HG03196 (cell line): ENCODE measurements around the gene KRABD2.
"Not testable (repeated sequence)": the region's sequence is repeated elsewhere in the genome, so short reads cannot be mapped to it uniquely, and the experiment has no call there.

ENCODE experiments used
- ATAC-seq: cut with Tn5 transposase; IDR thresholded peaks from one replicate; pipeline ENCODE4 v1.9.1; 2021; ENCODE audit not compliant: unreplicated experiment

The KRABD2 gene

DNA sequence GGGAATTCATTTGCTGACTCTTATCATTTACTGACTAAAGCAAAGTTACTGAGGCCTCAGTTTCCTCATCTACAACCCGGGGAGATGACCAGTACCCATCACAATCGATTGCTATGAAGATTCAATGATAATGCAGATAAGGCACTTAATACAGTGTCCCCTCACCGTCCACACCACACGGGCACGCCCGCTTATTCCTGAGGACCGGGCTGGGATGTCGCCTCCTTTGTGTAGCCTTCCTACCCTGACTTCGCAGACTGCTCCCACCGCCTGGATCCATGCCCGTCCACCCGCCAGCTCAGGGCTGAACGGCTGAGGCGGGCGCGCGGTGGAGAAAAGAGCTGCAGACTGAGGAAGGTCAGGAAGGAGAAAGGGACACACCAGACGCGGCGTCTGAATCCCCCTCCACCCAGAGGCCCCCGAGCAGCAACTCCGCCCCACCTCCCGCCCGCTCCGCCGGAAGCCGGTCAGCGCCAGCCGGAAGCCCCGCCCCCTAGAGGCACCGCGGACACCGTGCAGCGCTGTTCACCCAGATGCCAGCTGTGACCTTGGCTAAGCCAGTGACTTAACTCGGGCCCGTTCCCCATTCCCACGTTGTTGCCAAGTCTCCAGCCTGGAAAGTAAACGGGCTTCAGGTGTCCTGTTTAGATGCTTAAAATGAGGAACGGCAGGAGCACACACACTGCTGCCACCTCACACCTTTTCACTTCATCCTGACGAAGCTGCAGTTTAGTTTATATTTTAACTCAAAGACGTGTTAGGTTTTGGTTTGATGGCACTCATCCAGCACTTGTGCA is at the start of gene KRABD2:
KRABD2 (minus strand) TSS at position 434 of the 797 bp plus-strand sequence.
- ATAC-seq = peak; percentile 91

DNA sequence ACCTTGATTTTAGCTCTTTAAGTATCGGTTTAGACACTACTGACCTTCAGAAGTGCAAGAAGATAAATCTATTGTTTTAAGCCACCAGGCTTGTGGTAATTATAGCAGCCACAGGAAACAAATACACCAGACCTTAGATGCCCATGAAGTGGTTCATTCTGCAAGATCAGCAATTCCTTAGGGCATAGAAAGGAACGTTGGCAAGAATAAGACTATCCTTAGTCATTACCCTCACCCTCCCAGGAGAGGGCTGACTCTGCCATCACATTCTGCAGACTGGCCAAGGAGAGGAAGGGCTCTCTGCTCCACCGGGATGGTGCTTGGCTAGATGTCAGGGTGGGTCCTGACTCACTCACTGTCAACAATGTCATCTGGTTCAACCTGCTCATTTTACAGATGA is 45.1 kb upstream of the KRABD2 start:
- ATAC-seq = no peak

DNA sequence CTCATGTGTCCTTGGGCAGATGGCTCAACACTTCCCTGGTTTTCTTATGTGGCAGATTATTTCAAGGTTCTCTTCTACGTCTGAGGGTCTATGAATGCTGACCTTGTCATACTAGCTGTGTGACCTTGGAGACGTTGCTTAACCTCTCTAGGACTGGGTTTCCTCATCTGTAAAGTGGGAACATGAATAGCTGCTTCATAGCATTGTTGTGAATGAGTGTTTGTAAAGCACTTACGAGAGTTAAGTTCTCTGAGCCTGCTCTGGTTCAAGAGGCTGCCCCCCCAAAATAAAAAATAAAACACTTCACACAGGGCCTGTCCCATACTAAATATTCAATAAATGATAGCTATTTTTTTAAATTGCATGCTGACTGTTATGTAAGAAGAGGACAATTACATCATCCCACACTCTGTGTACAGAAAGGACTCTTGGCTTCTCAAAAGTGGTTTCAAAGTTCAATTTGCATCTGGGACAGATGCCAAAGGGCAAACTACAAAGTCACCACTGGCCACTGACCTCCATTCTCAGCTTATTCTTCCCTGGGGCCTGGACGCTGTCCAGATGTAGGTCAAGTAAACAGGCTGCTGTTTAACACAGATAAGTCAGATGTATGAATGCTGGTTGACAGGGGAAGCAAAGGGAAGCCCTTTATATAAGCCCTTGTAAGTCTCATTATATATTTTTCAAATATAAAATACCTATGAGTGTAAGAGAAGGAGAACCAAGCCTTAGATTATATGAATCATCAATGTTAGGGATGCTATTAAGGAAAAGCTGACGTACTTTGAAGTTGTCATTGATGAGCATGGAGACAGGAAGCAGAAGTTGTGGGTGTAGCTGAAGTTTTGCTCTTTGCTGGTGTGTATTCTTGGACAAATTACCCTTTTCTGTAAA is 43.8 kb upstream of the KRABD2 start:
- ATAC-seq = no peak

DNA sequence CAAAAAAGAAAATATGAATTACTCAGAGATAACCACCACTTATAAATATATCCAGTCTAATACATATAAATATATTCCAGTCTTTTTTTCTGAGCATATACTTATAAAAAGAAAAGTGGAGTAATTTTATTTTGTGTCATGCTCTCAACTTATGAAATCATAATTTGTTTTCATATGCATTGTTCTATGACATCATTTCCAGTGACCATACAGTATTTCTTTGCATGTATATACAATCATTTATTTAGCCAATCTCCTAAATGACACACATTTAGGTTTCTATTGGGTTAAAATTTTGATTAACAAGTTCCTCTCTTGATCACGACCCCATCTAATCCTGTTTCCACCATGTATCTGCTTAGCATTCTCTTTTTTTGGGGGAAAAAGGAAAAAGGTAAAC is 42.8 kb upstream of the KRABD2 start:
- ATAC-seq = no peak

DNA sequence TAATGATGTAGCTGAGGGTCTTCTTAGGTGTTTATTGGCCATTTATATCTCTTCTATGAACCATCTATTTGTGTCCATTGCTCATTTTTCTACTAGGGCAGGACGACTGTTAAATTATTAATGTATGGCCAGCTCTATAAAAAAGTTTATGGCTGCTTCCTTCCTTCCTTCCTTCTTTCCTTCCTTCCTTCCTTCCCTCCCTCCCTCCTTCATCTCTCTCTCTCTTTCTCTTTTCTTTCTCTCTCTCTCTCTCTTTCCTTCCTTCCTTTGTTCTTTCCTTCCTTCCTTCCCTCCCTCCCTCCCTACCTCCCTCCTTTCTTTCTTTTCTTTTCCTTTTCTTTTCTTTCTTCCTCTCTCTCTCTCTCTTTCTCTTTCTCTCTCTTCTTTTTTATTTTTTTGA is 42.0 kb upstream of the KRABD2 start:
- ATAC-seq = no peak

DNA sequence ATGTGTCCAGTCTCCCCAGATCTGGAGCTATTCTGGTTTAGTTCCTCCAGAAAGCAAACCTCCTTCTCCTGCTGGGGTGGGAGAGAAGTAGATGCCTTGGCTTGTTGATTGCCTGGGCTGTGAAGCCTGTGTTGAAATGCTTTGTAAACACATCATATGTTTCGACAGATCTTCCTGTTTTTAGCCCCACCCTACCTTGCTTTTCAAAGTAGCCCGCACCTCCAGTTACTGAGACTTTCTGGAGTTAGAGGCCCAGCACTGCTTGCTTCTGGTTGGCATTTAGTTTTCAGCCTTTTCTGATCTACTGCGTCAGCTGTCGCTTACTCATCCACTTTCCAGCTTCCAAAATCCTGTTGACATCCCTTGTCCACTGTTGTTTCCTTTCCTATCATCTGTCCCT is 41.3 kb upstream of the KRABD2 start:
- no peak for ATAC-seq

DNA sequence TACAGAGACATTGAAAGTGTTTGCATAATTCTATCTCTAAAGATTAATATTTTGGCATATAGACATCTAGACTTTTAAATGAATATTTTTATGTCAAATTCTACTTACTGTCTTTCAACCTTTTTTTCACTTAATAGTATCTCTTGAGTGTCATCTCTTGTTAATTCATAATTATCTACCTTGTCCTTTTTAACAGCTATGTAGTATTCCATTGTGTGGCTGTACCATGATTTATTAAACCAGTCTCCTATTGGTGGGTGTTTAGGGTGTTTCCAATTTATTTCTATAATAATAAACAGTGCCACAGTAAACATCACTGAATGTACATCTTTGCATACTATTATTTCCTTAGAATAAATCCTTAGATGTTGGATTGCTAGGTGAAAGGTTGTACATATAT is 37.4 kb upstream of the KRABD2 start:
- ATAC-seq = no peak

DNA sequence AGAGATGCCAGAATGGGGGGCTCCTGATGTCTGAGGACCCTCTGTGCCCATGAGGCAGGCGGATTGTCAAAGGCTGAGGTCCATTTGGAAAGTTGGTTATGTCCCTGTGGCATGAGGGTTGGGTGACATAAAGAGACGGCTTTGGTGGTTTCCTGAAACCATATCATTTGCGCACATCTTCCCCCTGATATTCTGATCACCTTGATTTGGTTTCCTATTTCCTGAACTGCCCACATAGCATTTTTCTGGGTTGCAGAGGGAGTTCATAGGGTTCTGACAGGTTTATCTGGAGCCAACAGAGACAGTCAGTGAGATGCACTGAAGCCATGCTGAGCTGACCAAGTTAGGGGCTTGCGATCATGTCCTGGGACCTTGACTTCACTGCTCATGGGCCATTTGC is 36.8 kb upstream of the KRABD2 start:
- no peak for ATAC-seq

DNA sequence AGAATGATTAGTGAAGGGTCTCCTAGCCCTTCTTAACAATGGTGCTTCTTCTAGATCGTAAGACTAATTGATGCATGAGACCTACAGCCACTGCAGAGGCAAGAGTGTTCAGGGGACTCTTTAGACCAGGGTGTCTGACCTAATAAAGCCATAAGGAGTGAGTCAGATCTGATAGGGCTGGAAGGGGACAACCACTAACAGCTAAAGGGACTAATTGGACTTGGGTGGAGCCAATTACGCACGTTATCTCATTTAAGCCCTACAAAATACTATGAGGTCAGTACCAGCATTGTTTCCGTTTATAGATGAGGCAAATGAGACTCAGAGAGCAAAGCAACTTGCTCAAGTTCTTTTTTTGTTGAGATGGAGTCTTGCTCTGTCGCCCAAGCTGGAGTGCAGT is 35.6 kb upstream of the KRABD2 start:
- no peak for ATAC-seq

DNA sequence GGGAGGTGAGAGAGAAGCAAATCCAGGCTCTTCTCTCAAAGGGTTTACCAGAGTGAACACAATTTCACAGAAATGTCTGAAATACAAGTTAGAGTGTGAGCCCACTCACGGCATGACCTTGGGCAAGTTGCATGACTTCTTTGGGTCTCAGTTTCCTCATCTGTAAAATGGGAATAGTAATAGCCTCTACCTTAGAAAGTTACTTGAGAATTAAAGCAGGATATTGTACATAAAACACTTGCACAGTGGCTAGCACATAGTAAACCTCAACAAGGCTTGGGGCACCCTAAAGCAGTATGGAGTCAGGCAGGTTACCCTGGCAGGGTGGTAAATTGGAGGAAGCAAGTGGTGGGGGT is 34.4 kb upstream of the KRABD2 start:
- no peak for ATAC-seq

DNA sequence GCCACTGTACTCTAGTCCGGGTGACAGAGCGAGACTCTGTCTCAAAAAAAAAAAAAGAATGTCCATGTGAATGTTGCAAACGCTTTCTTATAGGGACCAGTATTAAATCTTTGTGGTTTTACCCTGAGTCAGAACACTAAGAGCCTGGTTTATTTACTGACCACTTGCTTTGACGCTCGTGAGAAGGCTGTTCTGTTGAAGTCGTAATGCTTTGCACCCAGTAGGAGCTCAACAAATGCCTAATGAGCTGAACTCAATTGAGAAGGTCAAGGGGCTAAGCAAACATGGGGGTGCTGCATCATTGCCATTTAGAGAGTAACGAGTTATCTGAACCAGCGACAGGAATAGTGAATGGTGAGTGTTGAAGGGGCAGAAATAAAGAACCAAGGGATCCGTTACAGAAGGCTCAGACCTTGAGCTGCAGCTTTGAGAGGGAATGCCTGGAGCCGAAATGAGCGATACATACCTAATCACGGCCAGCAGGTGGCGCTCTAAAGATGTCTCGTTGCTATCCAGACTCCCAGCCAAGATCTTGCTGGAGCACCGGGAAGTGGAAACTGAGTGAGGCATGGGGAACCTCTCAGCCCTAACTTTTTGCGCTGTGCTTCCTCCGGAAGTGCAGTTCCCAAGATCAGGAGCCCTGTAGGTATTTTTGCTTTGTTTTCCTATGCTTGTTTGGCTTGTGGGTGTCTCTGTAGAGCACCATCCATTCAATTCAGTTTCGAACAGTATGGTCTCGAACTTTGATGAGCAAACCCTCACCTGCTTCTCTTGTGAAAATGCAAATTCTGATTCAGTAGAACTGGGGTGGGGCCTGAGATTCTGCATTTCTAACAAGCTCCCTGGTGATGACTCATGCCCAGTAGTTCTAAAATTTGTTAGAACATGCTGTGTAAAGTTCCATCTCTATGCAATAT is 33.7 kb upstream of the KRABD2 start:
- ATAC-seq = no peak

DNA sequence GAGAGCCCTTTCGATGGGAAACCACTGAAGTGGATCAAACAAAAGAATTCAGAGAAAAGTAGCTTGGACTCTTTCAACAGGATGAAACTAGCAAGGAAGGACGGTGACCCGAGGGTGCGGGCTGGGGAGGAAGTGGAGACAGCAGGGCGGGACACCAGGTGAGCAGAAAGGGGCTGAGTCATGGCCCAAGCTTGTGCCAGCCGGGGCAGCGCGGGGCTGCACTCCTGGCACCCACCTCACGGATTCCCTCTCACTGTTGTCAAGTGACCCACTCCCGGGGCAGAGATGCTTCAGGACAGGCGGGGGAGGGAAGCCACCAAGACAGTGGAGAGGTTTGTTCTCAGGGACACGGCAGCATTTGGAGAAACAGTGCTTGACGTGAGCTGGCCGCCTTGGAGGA is 31.9 kb upstream of the KRABD2 start:
- no peak for ATAC-seq

DNA sequence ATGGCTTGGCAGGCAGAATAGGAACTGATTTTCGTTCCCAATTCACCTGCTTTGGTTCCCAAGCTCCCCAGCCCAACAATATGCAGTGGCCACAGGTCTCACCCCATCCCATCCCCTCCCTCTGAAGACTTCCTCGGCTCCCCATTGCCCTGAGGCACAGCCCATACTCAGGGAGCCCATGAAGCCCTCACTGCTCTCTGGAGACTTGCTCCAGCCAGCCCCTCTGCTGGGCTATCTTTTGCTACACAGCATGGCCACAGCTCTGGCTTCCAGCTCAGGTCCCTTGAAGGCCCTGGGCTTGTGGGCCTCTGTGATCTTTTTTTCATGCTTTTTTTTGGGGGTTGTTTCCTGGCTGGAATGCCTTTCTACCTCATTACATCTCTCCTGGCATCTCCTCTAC is 29.7 kb upstream of the KRABD2 start:
- no peak for ATAC-seq

DNA sequence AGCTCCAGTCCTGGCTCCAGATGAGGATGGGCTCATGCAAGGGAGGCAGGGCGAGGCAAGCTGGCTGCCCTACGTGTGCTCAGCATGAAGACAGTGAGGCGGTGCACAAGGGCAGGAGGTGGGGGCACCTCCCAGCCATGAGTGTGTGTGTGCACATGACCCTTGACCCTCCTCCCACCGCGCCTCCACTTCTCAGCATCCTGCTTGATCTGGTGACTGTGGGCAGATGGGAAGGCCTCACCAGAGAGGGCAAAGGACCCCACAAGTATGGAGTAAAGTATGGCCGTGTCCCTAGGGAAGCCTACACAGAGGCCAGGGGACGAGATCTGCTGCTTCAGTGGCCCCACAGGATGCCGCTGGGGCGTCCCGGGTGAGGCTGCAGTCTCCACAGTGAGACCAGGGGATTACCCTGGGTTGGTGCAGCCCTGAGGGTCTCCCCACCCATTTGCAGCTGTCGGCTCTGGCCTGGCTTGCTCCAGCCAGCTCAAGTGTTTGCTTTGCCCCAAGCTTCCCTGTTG is 29.1 kb upstream of the KRABD2 start:
- ATAC-seq = no peak

DNA sequence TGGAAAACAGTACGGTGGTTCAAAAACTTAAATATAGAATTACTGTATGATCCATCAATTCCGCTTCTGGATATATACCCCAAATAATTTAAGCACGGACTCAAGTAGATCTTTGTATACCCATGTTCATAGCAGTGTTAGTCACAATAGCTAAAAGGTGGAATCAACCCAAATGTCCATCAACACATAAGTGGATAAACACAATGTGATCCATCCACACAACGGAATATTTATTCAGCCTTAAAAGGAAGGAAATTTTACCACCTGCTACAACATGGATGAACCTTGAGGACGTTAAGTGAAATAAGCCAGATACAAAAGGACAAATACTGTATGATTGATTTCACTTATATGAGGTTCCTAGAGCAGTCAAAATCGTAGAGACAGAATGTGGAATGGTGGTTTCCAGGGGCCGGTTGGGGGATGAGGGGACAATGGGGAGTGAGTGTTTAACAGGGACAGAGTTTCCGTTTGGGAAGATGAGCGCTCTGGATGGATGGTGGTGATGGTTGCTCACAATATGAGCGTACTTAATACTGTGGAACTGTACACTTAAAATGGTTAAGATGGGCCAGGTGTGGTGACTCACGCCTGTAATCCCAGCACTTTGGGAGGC is 26.5 kb upstream of the KRABD2 start:
- ATAC-seq = no peak

DNA sequence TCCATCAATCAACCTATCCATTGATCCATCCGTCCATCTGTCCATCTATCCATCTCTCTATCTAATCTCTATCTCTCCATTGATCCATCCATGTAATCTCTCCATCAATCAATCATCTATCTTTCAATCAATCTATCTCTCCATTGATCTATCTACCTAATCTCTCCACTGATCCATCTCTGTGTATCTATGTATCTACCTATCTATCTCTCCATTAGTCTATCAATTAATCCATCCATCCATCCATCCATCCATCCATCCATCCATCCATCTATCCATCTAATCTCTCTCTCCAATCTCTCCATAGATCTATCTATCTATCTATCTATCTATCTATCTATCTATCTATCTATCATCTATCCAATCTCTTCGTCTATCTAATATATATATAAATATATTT is 24.6 kb upstream of the KRABD2 start:
- ATAC-seq = no peak

DNA sequence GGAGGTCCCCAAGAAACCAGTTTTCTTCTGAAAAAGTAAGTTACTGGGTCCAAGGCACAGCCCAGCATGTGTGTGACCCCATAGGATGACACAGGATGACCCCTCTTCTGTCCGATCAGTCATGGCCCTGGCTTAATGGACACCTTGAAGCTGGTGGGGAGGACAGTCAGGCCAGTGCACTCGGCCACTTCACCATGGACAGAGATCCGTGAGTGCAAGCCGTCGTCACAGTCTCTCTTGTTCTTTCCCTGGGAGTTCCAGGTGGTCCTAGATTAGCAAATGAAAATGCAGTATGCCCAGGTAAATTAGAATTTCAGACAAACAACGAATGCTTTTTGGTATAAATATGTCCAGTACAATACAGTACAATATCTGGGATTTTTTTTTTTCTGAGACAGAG is 22.5 kb upstream of the KRABD2 start:
- no peak for ATAC-seq

DNA sequence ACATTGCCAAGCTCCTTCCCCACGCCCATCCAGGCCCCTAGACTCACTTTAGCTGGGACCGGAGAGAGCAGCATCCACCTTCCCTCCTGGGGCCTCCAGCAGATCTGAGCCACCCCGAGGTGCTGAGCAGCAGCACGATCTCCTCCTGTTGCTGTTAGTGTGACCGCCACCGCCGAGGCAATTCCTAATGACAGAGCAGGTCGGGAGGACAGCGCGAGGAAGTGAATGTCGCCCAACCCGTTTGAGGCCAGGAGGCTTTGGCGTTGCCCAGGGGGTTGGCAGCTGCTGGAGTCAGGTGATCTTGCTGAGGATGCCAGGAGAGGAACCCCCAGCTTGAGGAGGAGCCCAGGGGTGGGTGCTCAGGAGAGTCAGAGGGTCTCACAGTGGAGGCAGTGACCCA is 21.1 kb upstream of the KRABD2 start, which contains the start of gene RNF222:
RNF222 (minus strand) TSS at position 192 of the 400 bp plus-strand sequence. CDS start 4,366 bp downstream, outside the sequence.
- no peak for ATAC-seq

DNA sequence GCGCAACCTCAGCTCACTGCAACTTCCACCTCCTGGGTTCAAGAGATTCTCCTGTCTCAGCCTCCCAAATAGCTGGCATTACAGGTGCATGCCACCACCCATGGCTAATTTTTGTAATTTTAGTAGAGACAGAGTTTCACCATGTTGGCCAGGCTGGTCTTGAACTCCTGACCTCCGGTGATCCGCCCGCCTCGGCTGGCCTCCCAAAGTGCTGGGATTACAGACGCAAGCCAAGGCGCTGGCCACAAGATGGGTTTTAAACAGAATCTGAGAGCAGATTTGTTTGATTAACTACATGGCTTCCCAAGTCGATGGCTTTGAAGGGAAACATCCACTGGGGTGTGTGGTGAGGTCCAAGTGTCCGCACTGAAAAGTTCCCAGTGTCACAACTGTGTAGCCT is 18.0 kb upstream of the KRABD2 start:
- not testable (repeated sequence) for ATAC-seq

DNA sequence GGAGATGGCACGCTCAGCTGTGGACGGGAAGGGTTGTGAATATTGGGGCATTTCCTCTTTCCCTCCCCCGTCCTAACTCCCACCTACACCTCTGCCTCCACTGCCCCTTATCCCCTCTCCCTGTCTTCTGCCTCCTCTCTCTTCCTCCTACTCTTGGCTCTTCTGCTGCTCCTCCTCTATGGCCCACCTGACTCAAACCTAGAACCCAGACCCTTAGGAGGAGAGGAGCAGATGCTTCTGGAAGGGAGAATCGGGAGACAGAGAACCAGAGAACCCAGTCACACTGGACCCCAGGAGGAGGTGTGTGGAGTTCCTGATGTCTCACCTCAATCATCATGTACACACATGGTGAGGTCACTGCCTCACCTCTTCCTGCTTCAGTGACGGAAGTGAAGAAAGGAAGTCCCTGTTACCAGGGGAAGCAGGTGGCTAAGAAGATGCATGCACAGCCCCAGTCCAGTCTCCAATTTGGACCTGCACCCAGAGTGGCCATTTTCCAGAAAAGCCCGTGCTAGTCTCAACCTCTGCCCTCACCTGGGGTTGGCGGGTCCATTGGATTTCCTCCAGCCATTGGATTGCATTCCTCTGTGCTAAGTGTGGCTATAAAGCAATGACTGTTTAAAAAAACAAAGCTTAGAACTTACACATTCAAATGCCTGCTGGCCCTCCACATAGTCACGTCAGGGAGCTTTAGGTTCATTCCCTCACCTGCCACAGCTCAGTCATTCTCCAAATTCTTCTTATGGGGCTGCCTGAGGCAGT is 17.1 kb upstream of the KRABD2 start:
- ATAC-seq = no peak
